ENCODE results near the gene EZH2. TPM values are rescaled to one million over a fixed set of nuclear protein-coding genes. Genes with fewer than 3 reads are reported as not detected.

Gene EZH2
- total RNA-seq, 1 donor from 2014 or later = 2.3 TPM

DNA sequence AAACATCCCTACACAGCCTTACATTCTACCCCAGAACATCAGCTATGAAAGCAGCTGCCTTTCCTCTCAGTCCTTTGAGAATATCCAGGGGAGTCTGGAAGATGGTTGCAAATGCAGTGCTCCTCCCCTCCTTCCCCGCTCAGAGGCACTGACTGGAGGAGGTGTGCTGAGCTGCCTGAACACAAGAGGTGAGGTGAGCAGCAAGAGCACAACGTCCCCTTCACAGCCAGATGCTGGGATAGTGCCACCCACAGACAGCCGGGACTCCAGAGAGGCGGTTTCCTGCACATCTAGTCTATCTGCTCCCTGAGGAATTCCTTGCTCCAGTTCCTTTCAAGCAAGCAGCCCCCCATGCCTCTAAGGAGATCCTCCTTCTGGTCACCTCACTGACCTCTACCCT lies 74.2 kb downstream of the EZH2 start:
- DNase-seq (ENCODE audit: low spot score) = no peak

DNA sequence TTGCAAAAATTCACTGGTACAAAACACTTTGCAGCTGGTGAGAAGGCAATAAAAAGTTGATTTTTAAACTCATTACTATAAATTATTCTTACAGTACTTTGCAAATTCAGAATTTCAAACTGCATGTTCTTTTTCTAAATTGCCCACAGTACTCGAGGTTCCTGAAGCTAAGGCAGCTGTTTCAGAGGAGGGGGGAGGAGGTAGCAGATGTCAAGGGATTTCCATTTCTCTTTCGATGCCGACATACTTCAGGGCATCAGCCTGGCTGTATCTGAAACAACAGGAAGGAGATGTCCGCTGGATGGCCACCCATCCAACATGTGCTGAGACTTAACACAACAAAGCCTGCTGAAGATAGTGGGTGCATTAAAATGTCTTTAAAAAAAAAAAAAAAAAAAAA lies 76.7 kb downstream of the EZH2 start:
- no peak for DNase-seq (ENCODE audit: low spot score)

DNA sequence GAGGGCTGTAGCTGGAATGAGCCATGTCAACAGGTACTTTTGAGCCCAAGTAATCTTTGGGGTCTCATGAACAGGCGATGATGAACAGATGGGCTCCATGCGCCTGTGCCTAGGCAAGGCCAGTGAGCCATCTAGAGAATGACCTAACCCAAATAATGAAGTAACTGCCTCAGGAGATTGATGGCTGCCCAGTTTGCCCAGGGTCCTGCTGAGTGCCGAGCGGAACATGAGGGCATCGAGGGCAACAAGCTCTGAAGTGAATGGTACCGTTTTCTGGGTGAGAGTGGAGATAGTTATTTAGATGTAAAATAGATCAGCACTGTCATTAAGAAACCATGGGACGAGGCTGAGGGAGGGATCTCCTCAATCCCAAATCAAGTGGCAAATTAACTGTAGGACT lies 77.9 kb downstream of the EZH2 start:
- DNase-seq (ENCODE audit: low spot score) = no peak

DNA sequence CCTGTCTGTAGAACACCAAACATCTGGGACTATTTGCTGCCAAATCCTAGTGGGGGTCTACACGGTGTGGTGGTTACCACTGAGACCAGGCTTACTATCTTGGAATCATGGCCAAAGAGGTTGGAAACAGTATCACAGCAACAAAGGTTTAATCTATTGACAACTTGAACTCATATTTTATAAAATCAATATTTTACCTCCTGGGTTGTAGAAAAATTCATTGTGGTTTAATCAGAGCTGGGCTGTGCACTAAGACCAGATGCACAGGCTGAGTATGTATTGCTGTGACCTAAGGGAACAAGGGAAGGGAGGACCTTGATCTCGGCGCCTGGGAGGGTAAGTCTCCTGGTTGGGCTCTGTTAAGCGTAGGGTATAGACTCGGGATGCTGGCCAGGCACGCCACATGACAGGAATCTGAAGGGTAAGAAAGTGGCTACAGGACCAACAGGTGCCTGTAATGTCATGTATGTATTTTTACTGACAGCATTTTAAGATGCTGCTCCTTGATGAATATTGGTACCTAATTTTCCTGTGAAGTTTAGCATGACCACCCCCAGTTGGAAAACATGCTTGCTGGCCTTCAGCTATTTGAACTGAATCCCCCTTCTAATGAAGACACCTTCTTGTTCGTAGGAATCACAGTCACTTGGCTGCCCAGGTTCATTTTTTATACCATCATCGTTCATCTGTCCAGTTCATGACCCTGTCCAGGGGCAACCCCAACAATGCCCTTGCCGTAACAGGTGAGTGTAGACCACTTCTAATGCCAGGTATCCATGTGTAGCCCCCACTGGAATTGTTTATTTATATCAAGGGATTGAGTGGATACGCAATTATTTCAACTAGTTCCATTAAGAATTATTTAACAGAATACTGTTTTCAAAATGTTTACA lies 79.5 kb downstream of the EZH2 start:
- DNase-seq (ENCODE audit: low spot score) = no peak

DNA sequence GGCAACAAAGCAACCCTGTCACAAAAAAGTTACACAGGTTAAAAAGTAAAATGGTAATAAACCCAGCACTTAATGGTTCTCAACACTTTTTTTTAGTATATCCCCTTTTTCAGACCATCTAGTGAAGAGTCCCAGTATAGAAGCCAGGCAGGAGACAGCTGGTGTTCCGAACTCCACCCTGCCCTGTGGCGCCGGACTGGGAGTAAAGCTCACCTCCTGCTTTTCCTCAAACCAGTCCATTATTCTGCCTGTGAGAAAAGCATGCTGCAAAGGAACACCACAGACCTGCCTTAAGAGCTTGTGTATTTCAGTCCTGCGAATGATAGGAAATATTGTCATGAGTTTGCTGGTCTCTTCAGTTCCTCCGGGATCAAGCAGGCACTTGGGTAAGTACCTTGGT lies 81.0 kb downstream of the EZH2 start:
- no peak for DNase-seq (ENCODE audit: low spot score)

DNA sequence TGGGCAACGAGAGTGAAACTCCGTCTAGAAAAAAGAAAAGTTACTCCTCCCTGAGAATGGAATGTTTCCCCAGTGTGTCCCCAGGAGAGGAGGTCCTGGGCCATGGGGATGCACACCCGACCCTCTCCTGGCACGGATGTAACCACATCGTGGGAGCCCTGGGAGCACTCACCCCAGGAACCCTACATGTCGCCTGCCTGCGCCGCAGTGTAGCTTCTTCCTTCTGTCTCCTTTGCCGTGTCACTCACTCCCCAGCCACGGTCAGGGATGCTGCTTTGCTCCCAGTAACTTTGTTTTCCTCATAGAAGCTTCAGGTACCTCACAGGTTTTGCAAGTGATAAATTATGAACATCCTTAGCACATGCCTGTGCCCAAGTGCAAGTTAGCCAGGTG lies 82.0 kb downstream of the EZH2 start:
- no peak for DNase-seq (ENCODE audit: low spot score)

DNA sequence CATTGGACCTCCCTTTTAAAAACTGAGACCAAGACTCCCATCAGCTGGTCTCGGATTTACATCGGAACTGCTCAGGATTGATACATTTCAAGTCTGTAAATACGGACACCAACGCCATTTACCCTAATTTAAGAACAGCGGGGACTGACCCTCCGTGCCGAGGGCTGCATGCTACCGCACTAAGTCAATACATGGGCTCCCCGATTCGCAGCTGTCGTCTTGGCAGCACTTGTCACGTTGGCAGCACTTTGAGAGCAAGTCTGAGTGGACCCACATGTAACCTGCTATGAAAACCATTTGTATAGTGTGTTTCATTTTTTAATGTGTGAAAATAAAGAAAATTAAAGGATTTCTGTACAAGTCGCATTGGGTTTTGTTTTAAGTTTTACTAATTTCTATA lies 83.4 kb downstream of the EZH2 start:
- no peak for DNase-seq (ENCODE audit: low spot score)

DNA sequence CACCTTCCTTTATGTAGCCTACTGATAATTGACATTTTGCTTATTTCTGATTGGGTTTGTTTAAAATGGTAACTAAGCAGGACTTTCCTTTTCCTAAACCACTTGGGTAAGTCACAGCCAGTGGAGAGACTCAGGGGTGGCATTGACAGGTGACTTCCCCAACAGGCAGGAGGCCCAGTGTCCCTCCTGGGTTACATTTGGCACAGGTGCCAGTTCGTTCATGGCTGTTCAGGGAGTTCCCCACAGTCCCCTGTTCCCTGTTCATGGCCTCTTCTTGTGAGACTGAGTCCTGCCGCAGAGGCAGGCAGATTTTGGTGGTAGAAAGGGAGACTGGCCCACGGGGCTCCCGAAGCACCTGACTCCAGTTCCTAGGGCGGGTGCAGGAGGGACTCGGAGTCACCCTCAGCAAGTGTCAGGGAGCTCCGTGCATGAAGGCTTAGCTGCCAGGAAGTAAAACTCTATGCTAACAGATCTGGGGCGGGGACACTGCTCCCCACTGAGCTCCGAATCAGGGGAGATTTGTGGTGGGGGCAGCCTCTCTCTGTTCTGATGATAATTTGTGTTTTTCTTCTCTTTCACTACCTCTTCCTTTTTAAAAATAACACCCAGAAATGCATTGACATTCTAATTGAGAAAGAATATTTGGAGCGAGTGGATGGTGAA lies 84.1 kb downstream of the EZH2 start:
- DNase-seq (ENCODE audit: low spot score) = no peak

DNA sequence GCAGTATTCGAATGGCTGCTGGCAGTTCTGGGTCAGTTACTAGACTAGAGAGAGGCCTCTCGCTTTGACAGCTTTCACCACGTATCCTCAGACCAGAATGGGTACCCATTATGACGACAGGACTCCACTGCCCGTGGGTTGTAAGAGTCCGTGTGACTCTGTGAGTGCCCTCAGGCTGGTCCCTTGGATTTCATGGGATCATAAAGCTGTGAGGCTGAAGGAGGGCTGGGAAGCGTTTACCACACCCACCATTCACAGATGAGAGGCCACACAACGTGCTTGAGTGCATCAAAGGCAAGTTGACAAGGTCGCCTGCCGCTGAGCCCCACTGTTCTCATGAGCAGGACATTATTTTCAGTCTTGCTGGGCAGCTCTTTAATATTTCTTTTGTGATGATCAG lies 87.2 kb downstream of the EZH2 start:
- DNase-seq (ENCODE audit: low spot score) = no peak

DNA sequence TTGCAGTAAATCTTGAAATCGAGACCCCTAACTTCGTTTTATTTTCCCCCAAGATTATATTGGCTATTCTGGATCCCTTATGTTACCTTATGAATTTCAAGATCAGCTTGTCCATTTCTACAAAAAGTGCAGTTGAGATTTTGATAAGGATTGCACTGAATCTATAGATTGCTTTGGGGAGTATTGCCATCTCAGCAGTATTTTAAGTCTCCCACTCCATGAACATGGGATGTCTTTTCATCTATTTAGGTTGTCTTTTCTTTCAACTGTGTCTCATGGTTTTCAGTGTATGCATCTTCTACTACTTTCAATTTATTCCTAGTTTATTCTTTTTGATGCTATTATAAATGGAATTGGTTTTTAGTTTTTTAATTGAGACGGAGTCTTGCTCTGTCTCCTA lies 89.6 kb downstream of the EZH2 start:
- DNase-seq (ENCODE audit: low spot score) = no peak

DNA sequence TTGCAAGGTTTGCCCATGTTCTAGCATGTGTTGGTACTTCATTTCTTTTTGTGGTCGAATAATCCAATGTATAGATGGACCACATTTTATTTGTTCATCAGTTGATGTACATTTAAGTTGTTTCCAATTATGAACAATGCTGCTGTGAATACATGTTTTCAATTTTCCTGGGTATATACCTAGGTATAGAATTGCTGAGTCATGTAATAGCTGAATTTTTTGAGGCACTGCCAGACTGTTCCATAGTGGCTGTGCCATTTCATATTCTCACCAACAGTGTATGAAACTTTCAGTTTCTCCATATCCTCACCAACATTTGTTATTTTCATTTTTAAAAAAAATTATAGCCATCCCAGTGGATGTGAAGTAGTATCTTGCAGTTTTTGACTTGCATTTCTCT lies 90.5 kb downstream of the EZH2 start:
- DNase-seq (ENCODE audit: low spot score) = no peak

DNA sequence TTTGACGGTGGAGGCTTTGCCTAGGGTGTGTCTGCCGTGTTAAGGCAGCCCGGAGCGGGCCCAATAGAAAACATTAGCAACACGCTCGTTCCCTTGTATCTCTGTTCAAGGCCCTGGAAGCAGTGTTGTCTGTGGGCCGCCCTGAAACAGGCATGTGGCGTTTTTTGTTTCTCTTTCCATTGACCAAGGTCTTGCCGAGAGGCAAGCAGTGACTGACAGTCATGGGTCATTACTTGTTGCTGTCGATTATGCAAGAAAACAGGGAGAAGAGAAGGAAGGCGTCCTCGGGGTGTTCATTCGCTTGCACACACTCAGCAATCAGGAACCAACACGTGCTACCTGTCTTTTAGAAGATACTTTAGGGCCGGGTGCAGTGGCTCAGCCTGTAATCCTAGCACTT lies 92.5 kb downstream of the EZH2 start:
- no peak for DNase-seq (ENCODE audit: low spot score)

DNA sequence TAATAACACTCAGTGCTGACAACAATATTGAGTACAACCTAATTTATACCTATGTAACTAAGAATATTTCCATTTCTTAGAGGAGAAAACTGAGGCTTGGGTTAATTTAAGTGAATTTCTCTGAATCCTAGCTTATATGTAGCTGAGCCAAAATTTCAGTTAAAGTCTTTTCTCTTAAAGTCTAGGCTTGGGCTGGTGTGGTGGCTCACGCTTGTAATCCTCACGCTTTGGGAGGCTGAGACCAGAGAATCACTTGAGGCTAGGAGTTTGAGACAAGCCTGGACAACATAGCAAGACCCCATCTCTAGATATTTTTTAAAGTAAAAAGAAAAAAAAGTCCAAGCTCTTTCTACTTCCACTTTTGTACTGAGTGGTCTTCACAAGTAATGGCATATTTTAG lies 93.2 kb downstream of the EZH2 start:
- DNase-seq (ENCODE audit: low spot score) = no peak

DNA sequence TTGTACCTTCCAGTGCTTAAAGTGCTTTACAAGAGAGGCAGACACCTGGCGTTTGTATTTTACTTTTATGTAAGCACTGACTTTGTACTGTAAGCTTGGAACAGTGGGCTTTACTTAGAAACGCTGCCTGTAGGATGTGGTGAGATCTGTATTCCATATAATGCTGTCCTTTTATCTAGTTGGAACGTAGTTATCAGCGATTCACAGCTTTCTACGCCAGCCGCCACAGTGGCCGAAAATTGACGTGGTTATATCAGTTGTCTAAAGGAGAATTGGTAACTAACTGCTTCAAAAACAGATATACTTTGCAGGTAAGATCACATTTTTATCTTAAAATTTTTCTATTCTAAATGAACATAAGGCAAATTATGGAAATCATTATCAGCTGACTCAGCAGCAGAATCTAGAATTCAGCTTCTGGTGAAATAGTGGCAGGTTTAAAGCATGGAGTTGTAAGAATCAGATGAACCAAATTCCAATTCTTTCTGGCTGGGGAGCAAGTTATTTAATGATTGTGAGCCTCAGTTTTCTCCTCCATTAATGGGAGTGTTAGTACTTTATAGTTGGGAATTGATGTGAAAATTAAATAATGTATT lies 93.9 kb downstream of the EZH2 start:
- DNase-seq (ENCODE audit: low spot score) = no peak

DNA sequence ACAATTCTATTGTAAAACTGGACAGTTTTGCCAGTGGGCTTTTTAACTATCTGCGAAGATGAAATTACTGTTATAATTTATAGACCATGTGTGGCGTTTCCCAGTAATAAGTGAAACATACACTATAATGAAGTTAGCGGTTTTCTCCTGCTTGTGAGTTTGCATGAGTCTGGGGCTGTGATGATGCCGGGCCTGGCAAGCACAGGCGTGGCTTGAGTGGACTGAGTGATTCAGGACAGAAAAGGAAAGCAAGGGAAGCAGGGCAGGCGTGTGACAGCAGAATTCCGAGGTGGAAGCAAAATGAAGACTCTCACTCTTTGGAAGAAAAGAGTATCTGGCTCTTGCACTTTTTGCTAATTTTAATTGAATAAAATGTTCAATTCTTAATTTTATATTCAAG lies 94.9 kb downstream of the EZH2 start:
- DNase-seq (ENCODE audit: low spot score) = no peak

DNA sequence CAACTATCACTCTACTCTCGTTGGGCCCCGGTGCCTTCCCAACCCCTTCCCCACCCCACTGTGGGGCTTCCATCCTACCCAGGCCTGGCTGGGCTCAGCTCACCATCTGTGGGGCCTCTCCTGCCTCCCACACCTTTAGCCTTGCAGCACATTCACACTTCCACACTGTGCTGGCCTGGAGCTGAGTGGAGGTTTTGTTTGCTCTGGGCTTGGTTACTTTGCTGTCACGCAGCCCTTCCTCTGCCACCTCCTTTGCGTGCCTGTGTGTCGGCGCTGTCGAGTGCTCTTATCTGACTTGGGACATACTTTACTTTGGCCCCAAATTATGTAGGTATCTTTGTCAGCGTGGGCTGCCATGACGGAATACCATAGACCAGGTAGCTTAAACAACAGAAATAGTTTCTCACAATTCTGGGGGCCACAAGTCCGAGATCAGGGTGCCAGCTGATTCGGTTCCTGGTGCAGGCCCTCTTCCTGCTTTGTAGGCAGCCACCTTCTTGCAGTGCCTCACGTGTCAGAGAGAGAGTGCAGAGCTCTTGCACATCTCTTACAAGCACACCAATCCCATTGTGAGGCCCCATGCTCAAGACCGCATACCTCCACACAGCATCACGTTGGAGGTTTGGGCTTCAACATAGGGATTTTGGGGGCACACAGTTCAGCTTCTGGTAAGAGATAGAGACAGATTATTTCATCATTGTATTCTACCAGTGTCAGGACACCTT lies 96.4 kb downstream of the EZH2 start:
- no peak for DNase-seq (ENCODE audit: low spot score)

DNA sequence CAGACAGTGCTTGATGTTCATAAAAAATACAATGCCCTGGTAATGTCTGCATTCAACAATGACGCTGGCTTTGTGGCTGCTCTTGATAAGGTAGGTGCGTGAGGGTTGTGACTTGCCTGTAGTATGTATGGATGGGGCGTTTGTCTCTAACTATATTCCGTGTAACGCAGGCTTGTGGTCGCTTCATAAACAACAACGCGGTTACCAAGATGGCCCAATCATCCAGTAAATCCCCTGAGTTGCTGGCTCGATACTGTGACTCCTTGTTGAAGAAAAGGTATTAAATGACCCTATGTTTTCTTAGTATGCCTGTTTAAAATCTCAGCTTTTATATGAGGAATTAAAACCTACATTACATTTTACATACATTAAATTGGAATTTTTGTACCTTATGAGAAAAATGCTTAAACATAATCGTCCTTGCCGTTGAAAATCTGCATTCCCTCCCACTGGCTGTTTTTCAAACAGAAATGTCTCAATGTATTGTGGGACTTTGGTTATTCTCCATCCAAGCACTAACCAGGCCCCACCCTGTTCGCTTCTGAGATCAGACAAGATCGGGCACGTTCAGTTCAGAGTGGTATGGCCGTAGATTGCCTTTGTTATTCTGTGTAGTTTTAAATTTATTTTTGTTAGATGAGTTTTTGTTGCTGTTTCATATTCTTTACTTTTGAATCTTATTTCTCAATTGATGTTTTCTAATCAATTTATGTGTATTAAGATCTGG lies 100.1 kb downstream of the EZH2 start:
- DNase-seq (ENCODE audit: low spot score) = no peak

DNA sequence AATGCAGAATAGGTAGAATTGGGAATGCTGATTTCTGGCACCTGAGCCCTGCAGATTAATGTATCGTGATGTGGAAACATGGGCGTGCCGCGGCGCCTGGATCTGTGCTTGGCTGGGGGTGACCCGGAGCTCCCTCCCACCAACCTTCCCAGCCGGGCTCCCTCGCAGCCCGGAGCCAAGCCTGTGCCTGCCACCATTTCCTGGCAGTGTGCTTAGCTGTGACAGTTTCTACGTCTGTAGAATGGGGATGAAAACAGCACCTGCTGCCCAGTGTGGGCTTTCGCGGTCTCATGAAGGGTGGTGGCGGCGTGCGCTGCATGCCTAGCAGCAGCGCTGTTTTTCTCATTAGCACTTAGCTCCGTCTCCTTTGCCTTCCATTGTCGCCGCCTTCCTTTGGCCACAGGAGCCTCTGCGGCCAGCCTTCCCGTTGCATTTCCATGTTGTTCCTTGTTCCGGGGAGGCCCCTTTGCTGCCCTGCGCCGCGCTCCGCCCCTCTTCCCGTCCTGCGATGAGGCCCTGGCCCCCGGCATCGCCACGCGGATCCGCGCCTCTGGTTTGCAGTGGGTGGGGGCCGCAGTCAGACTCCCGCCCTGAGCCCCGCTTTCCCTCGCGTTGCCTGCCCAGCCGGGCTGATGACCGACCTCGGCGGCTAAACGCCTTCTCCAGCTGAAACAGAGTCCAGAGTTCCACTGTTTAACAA lies 101.2 kb downstream of the EZH2 start:
- DNase-seq (ENCODE audit: low spot score) = no peak

DNA sequence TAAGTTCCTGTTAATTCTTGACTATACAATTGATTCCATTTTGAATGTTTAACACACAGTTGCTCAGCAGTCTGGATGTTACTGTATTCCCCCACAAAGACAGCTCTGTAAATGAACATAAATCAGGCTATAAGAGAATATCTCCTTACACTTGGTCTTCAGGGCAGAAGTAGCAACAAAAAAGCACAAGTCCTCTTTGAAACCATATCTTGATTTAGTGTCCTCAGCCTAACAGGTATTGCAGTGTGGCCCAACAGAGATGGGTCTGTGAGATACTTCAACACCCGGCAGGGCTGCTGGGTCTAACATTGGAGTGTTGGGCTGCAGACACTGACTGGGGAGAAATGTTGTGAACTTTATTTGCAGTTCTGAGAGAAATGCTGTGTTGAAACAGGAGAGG lies 109.6 kb downstream of the EZH2 start:
- no peak for DNase-seq (ENCODE audit: low spot score)

DNA sequence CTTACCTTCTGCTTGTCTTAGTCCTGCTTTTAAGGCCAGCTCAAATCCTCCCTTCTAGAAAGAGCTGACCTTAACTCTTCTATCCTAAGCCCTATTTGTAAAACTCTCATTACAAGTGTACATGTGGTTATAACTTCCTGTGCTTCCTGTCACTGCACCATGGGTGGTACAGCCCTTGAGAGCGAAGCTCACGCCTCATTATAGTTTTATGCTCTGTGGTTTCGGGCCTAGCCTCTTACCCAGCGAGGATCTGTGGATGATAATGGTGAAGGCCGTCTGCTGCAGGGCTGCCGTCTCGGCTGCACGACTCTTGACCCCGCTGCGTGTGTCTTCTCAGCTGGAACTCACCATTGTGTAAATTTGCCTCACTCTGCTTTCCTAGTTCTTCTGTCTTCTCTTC lies 110.8 kb downstream of the EZH2 start:
- DNase-seq (ENCODE audit: low spot score) = no peak

Data from mesenteric fat pad (tissue), 1 donor.